NCI-H187 (cell line): ENCODE data around the gene C20orf96.
A peak's percentile ranks its signal among the peaks of the same experiment; 100 is the strongest.

Experiments
- DNase-seq, 2 experiments: peaks; one replicate each; lab custom pipeline; 2025; lab: John Stamatoyannopoulos, UW

Gene C20orf96

DNA sequence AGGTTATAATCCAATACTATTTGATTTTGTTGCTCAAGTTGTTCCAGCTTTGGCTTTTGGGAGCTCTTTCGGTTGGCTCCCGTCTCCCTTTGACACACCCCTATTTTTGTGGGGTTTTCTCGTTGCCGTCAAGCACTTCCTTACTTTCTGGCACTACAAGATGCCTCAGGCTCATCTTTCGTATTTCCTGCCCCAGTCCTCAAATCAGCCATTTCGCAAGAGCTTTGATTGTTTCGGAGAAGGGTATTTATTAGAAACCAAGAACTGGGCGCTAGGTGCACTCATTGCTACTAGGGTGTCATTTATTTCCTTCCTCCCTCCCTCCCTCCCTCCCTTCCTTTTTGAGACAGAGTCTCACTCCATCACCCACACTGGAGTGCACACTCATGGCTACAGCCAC is 21.5 kb upstream of the C20orf96 start:
- no peak for DNase-seq

GRCh38 chr20:311609-312008 is 21.1 kb upstream of the C20orf96 start:
- DNase-seq = no peak

DNA sequence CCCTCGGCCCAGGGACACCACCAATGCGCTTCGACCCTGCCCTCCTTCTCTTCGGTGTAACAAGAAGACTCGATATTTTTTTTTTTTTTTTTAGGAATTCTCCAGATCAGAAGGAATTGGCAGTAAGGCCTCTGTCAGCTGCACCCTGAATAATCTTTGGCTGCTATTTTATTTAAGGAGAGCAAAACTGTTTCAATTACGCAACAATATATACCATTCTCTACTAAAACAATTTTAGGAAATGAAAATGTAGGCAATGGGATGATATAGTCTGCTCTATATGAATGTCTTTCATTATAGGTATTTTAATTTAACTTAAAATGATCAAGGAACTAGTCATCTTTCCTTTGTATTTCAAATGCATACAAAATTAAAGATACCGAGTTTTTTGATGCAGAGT is 20.1 kb upstream of the C20orf96 start:
- no peak for DNase-seq

GRCh38 chr20:309841-310644 is 19.5 kb upstream of the C20orf96 start:
- DNase-seq = peak; percentile 97 to 99

DNA sequence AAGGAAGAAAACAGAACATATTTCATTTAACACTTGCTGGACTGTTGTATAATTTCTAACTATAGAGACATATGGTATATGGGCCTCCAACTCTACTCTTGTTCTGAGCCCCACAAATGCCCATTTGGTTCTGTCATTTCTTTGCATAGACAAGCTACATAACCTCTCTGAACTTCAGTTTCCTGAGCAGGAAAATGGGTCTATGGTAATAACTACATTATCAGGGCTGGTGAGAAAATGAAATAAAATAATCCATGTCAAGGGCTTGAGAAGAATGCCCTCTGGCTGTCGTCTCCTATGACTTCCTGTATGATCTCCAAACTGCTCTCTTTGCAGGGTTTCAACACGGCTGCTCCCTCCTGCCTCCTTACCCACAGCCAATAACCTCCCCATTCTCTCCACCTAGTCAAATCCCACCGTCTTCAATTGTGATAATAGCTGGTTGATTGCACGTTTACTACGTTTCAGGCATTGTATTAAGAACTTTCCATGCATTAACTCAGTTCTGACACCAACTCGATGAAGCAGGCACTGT is 18.8 kb upstream of the C20orf96 start:
- no peak for DNase-seq

- no peak for DNase-seq
These were observed 18.0 kb upstream of the C20orf96 start for GRCh38 chr20:308427-309038.

- DNase-seq = no peak
These were observed 15.2 kb upstream of the C20orf96 start for GRCh38 chr20:305745-306144.

DNA sequence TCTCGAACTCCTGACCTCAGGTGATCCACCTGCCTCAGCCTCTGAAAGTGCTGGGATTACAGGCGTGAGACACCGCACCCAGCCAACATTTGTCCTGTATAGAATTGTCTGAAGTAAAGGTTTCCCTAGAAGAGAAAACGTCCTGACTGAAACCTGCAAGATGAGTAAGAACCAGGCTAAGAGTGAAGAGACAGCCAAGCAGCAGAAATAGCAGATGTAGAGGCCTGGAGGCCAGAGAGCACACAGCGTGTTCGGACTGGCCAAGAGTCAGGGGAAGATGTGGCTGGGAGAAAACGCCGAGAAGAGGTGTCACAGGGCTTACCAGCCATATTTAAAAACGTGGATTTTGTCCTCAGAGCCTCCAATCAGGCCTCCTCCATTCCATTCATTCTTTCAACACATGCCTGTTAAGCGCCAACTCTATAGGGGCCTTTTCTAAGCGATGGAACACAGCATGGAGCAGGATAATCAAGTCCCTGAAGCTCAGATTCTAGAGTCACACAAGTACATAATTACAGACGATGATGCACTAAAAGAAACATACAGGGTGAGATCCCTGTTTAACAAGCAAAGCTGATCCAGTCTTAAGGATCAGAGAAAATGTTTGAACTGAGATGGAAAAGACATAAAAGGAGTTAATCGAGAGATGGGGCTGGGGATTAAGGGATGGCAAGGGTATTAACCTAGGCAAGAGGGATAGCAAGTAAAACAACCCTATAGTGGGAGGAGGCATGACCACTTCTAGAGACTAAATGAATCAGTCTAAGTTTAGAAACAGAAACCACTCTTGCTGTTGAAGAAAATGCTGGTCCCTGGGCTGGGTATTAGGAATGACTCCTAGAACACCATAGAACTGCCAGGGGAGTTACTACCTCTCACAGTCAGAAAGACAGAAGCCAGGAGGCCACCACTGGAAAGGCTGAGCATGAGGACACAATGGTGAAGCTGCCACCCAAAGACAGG is 11.6 kb upstream of the C20orf96 start:
- no peak for DNase-seq

DNA sequence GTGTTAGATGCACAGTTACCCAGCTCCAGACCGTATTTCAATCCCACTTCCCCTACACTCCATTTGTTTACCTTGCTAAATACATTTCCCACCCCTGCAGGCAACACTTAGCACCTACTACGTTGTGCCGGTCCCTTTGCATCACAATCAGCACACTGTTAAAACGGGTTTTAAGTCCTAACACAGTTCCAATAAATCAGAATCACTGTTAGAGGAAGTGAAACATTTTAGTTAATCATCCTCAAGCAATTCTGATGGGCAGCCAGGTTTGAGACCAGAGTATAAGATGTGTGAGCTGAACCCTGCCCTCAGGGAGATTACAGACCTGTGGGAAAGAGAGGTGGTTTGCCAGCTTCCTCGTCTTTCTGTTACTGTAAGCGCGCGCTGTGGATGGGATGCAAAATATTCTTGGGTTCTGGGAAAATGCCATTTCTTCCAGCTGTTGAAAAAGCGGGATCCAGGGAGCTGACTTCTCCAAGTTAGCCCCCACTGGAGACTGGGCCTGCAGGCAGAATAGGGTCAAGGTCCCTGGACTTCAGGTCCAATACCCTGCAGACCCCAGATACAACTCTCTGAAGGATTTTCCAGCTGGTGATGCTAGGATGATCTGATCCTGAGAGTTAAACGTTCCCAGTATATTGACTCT is 9.9 kb upstream of the C20orf96 start:
- DNase-seq = no peak

- no peak for DNase-seq
These were observed 8.3 kb upstream of the C20orf96 start for GRCh38 chr20:298776-299391.

- peak; percentile 27 to 40 for DNase-seq
These were observed 7.6 kb upstream of the C20orf96 start for GRCh38 chr20:297925-298775.

DNA sequence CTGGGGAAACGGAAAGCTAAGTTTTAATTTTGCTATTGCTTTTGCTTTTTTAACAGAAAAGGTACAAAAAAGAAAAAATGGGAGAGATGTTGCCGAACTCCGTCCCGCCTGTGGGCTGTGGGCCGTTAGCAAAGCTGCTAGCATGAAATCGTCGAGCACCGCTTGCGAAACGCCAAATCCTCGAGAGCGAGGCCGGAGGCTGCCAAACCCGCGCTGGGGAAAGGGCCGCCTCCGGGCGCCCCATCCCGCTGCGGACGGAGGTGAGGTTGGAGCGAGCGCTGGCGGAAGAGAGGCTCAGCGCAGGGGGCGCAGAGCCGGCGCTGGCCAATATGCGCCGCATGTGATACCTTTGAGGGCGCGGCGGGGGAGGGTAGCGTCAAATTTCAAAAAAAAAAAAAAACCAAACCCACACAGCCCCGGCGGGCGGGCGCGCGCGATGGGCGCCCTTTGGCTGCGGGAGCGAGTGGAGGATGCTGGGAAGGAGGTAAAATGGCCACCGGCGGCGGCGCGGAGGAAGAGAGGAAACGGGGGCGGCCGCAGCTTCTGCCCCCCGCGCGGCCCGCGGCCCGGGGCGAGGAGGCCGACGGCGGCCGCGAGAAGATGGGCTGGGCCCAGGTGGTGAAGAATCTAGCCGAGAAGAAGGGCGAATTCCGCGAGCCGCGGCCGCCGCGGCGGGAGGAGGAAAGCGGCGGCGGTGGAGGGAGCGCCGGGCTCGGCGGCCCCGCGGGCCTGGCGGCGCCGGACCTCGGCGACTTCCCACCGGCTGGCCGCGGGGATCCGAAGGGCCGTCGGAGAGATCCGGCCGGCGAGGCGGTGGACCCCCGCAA is 6.8 kb upstream of the C20orf96 start, which contains the start of gene ZCCHC3:
Gene ZCCHC3, plus strand, starts transcription at position 473 of the 827 bp plus-strand sequence. Its CDS starts 17 bp downstream, at position 490.
- DNase-seq = peak; percentile 77 to 94

DNA sequence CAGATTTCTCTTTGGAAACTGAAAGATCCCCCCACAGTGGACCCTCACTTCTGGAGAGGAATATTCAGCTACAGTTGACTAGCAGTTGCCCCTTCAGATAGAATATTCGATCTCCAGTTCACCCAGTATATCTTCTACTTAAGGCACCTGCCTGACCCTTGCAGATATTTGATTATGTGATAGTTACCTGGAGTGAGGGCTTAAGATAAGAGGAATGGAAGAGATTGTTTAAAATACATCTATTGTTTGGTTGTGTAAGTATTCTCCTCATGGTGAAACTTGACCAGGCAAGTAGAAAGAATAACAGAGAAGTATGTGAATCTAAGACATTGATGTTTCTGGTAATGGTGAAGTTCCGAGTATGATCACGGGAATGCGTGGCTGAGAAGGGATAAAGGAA is 5.3 kb upstream of the C20orf96 start:
- no peak for DNase-seq

DNA sequence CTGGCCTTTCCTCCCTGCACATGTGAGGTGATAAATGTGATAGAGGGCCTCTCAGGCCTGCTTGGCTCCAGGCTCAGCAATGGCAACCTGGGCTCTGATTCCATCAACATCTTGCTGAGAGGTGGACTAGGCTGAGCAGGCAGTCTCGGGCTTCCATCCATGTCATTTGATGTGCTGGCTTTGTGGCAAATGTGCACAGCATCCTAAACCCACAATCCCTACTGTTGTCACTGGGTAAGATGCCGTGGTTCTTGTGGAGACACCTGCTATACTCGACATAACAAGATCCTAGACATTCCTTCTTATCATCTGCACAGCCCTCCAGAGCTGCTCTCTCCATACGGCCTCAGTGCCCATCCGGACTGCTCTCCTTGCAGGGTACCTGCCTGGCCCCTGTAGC is 4.1 kb upstream of the C20orf96 start:
- DNase-seq = no peak

- DNase-seq = no peak
These were observed 862 bp downstream of the C20orf96 start for GRCh38 chr20:289693-290083.

DNA sequence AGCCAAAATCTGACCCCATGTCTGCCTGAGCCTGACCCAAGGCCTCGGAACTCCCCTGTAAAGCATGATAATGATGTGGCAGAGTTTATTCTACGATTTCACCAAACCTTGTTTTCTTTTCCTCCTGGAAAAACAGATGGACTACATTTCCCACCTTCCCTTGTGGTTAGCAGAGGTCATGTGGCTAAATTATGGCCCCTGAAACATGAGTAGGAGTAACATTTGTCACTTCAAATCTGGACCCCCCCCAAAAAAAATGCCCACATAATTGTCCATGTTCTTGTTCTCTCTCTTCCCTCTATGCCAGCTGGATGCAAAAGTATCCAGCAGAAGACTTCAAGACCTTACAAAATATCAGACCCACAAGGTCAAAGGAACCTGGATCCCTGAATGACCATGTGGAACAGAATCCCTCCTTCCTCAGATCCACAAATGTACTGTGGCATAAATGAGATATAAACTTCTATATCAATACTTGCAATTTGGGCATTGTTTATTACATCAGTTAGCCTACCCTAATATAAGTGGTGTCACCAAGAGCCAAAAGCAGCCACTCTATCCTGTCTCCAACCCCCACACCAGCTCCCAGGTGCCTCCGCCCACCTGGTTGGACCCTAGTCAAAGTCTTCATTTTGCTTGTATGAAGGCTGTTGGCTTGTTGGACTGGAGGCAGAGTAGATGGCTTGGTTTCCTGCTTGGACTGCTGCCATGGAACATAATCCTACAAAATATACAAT is 1.4 kb downstream of the C20orf96 start:
- no peak for DNase-seq

DNA sequence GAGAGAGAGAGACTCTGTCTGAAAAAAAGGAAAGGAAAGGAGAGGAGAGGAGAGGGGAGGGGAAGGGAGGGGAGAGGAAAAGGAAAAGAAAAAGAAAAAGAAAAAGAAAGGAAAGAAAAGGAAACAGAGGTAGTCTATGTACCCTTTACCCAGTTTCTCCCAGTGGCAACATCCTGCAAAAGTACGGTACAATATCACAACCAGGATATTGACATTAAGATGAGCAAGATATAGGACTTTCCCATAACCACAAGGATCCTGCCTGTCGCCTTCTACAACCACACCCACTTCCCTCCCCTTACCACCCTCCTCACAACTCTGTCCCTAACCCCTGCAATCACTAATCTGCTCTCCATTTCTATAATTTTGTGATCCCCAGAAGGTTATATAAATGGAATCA is 4.0 kb downstream of the C20orf96 start:
- DNase-seq = no peak

DNA sequence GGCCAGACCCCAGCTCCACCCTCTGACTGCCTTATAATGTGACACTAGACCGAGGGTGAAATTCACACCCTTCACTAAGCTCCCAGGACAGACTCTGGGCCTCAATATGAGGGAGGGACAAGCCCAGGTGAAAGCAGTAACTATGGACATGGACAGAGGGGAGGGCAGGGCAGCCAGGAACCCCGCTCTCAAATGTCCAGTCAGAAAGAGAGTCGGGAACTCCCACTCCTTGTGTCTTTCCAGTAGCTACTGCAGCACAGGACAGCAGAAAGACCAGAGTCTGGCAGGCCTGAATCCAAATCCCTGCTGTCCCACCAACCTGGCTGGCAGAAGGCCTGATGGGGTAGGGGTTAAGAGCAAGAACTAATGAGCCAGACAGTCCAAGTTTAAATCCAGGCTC is 6.4 kb downstream of the C20orf96 start:
- DNase-seq = no peak
